ENCODE measurements around the gene ASPHD1.
A peak's percentile ranks its signal among the peaks of the same experiment; 100 is the strongest.

DNA sequence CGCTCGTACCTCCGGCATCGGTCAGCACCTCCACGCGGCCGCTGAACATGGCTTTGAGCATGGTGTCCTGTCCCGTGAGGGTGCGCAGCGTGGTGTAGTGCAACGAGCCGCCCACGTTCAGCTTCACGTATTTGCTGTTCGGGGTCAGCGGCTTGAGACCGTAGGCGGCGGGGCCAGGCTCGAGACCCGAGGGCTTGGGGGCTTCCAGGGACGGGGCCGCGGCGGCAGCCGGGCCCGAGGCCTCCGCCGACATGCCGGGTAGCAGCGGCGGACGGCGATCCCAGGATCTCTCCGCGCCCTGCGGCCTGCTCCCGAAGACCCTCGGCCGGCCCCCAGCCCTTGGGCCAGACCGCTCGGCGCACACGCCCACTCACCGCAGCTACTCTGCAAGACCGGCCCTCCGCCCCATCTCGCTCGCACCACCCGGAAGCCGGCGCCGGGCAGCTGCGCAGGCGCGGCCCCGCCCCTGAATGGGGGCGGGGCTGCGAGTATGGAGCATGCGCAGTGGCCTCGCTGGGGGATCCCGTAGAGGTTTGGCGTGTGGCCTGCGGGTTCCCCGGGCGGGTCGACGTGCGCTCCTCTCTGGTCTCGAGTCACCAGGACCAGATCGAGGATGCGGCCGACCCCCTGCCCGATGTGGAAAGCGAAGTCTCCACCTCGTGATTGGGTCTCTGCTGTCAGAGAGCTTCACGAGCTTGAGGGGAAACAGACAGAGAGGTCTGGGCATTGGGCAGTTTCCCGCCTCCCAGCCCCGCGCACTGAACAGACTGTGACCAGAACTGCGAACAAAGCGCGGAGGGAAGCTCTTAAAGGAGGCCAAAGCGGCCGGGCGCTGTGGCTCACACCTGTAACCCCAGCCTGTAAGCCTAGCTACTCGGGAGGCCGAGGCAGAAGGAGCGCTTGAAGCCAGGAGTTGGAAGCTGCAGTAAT lies 25.8 kb downstream of the ASPHD1 start, which contains the start of gene KCTD13:
- TF ChIP-seq TAF1 (IDR thresholded peaks at IDR 0.05; ENCODE audit: low read depth) (peak; percentile 88; the same call in 1 of the 2 replicates), TEAD4 (IDR thresholded peaks at IDR 0.05) (no peak), EP300 (IDR thresholded peaks at IDR 0.05; ENCODE audit: borderline replicate concordance) (no peak), YY1 (IDR thresholded peaks at IDR 0.05; ENCODE audit: low read depth) (no peak), NFIC (IDR thresholded peaks at IDR 0.05) (peak; percentile 52), CEBPB (IDR thresholded peaks at IDR 0.05) (no peak), RAD21 (IDR thresholded peaks at IDR 0.05; ENCODE audit: low read depth) (no peak; the same call in 1 of the 2 replicates), TCF12 (IDR thresholded peaks at IDR 0.05; ENCODE audit: low read depth) (peak; percentile 33; the same call in 1 of the 2 replicates), EGR1 (IDR thresholded peaks at IDR 0.05) (peak; percentile 86), CREB1 (IDR thresholded peaks at IDR 0.05; ENCODE audit: low read depth) (no peak), FOXM1 (IDR thresholded peaks at IDR 0.05; ENCODE audit: borderline replicate concordance, low read depth) (no peak)
- TF ChIP-seq, protein P1, sequence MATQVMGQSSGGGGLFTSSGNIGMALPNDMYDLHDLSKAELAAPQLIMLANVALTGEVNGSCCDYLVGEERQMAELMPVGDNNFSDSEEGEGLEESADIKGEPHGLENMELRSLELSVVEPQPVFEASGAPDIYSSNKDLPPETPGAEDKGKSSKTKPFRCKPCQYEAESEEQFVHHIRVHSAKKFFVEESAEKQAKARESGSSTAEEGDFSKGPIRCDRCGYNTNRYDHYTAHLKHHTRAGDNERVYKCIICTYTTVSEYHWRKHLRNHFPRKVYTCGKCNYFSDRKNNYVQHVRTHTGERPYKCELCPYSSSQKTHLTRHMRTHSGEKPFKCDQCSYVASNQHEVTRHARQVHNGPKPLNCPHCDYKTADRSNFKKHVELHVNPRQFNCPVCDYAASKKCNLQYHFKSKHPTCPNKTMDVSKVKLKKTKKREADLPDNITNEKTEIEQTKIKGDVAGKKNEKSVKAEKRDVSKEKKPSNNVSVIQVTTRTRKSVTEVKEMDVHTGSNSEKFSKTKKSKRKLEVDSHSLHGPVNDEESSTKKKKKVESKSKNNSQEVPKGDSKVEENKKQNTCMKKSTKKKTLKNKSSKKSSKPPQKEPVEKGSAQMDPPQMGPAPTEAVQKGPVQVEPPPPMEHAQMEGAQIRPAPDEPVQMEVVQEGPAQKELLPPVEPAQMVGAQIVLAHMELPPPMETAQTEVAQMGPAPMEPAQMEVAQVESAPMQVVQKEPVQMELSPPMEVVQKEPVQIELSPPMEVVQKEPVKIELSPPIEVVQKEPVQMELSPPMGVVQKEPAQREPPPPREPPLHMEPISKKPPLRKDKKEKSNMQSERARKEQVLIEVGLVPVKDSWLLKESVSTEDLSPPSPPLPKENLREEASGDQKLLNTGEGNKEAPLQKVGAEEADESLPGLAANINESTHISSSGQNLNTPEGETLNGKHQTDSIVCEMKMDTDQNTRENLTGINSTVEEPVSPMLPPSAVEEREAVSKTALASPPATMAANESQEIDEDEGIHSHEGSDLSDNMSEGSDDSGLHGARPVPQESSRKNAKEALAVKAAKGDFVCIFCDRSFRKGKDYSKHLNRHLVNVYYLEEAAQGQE (IDR thresholded peaks at IDR 0.05; ENCODE audit: low read depth), result no peak
- TF ChIP-seq, protein P2, sequence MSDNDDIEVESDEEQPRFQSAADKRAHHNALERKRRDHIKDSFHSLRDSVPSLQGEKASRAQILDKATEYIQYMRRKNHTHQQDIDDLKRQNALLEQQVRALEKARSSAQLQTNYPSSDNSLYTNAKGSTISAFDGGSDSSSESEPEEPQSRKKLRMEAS (IDR thresholded peaks at IDR 0.05), result peak; percentile 77
- TF ChIP-seq, protein P3, sequence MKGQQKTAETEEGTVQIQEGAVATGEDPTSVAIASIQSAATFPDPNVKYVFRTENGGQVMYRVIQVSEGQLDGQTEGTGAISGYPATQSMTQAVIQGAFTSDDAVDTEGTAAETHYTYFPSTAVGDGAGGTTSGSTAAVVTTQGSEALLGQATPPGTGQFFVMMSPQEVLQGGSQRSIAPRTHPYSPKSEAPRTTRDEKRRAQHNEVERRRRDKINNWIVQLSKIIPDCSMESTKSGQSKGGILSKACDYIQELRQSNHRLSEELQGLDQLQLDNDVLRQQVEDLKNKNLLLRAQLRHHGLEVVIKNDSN (IDR thresholded peaks at IDR 0.05), result no peak; the same call in 1 of the 2 replicates

All from Ishikawa (cell line).